Tibial nerve (tissue), 4 donors: Measurements from ENCODE around the gene CNTLN. TPM values are rescaled to one million over a fixed set of nuclear protein-coding genes. Genes with fewer than 3 reads are reported as not detected.

Source experiments
- DNase-seq, 2 donors: peaks; one replicate each; pipeline ENCODE4 v3.0.0-alpha.2; 2019; ENCODE audit warnings: low spot score in 2 of 2
- H3K27ac ChIP-seq, 4 donors: fragments of 200-600 bp; sonication (generic) in 3 of 4; one replicate each; pipeline ENCODE4 v1.5.1; 2017 to 2019; ENCODE audit warnings: mild to moderate bottlenecking in 1 of 4
- H3K27me3 ChIP-seq, 2 donors: fragments of 200-600 bp; sonication (generic) in 1 of 2; one replicate each; pipeline versions ENCODE4 v1.5.1 to v1.6.0; 2017 to 2019
- H3K36me3 ChIP-seq, 3 donors: fragments of 200-600 bp; sonication (generic); one replicate each; pipeline ENCODE4 v1.5.1; 2018 to 2019
- H3K4me1 ChIP-seq, 4 donors: fragments of 200-600 bp; sonication (generic) in 3 of 4; one replicate each; pipeline ENCODE4 v1.5.1; 2017 to 2019
- H3K4me3 ChIP-seq, 4 donors: fragments of 200-600 bp; sonication (generic) in 3 of 4; one replicate each; pipeline ENCODE4 v1.5.1; 2017 to 2019; ENCODE audit warnings: mild to moderate bottlenecking in 1 of 4, moderate library complexity in 1 of 4
- H3K9me3 ChIP-seq, 4 donors: fragments of 200-600 bp; sonication (generic) in 3 of 4; one replicate each; pipeline ENCODE4 v1.5.1; 2017 to 2019
- CTCF ChIP-seq, 5 experiments: fragments of 200-600 bp in 3 of 5; fragments of 450-650 bp in 2 of 5; sonication (generic) in 3 of 5; IDR thresholded peaks; one replicate each; pipeline ENCODE4 v1.5.1; 2016 to 2019; ENCODE audit warnings: antibody characterized with exemption in 5 of 5, mild to moderate bottlenecking in 3 of 5, moderate library complexity in 2 of 5
- EP300 ChIP-seq, 2 donors: sonication (generic); formaldehyde crosslinking; IDR thresholded peaks; one replicate each; pipeline ENCODE4 v1.6.1; 2017; ENCODE audit warnings: antibody characterized with exemption in 2 of 2, mild to moderate bottlenecking in 1 of 2
- POLR2A ChIP-seq, 2 donors: fragments of 450-650 bp; IDR thresholded peaks; one replicate each; pipeline ENCODE4 v1.6.1; 2017; ENCODE audit warnings: antibody characterized with exemption in 2 of 2, mild to moderate bottlenecking in 2 of 2, moderate library complexity in 2 of 2
- WGBS, 2 donors: methylation state at CpG; one replicate each; pipeline ENCODE4 v1.1.5; 2018; 5-methylcytosine and 5-hydroxymethylcytosine counted together
- total RNA-seq, 4 donors: library from RNA; depleted of rRNA; stranded (reverse); fragments of >200 nt; gene quantifications; one replicate each; pipeline ENCODE4 v1.1.0, GENCODE V29; 2016

CNTLN gene
- total RNA-seq, 4 donors from 2014 or later, result 29.7 to 38.1 (median 34.0) TPM

GRCh38 chr9:17120203-17120602 is 14.6 kb upstream of the CNTLN start:
- TF ChIP-seq POLR2A (IDR thresholded peaks at IDR 0.05) (no peak), CTCF (IDR thresholded peaks at IDR 0.05) (no peak), EP300 (IDR thresholded peaks at IDR 0.05) (no peak)
- Histone ChIP-seq H3K4me3 (no peak overlapping the region), H3K36me3 (no peaks in the 10 kb centered on the region), H3K4me1 (no peaks in the 10 kb centered on the region), H3K9me3 (no peaks in the 10 kb centered on the region), H3K27ac (no peak overlapping the region), H3K27me3 (no peaks in the 10 kb centered on the region)
- WGBS, 2 donors, result 86 to 89% methylated on average over 1 of the region's 1 CpG
- no peak for DNase-seq

GRCh38 chr9:17121264-17121663 is 13.6 kb upstream of the CNTLN start:
- Histone ChIP-seq H3K27ac (no peak overlapping the region), H3K27me3 (no peaks in the 10 kb centered on the region), H3K9me3 (no peaks in the 10 kb centered on the region), H3K4me1 (no peaks in the 10 kb centered on the region), H3K4me3 (no peak overlapping the region), H3K36me3 (no peaks in the 10 kb centered on the region)
- 68 to 74% methylated on average over 2 of the region's 2 CpGs for WGBS, 2 donors
- DNase-seq, result no peak
- no peak for TF ChIP-seq CTCF (IDR thresholded peaks at IDR 0.05)
- TF ChIP-seq EP300 (IDR thresholded peaks at IDR 0.05), result no peak
- TF ChIP-seq POLR2A (IDR thresholded peaks at IDR 0.05), result no peak

- WGBS, 2 donors, result 61 to 72% methylated on average over 4 of the region's 4 CpGs
These were observed 4.5 kb upstream of the CNTLN start for GRCh38 chr9:17130291-17130690.

GRCh38 chr9:17130725-17131124 is 4.1 kb upstream of the CNTLN start:
- Histone ChIP-seq H3K27ac (no peak overlapping the region), H3K4me1 (peaks cover 0 to 9% (median 0%) of the 10 kb centered on the region in 4 donors), H3K9me3 (no peaks in the 10 kb centered on the region), H3K36me3 (no peaks in the 10 kb centered on the region), H3K27me3 (no peaks in the 10 kb centered on the region), H3K4me3 (no peak overlapping the region)
- DNase-seq, result no peak
- TF ChIP-seq EP300 (IDR thresholded peaks at IDR 0.05), result no peak
- no peak for TF ChIP-seq POLR2A (IDR thresholded peaks at IDR 0.05)
- TF ChIP-seq CTCF (IDR thresholded peaks at IDR 0.05), result no peak
- 88 to 97% methylated on average over 2 of the region's 2 CpGs for WGBS, 2 donors

More at GRCh38 chr9:17130291-17130690, 4.5 kb upstream of the CNTLN start:
- no peaks in the 10 kb centered on the region for H3K36me3 ChIP-seq
- no peak overlapping the region for H3K4me3 ChIP-seq
- no peak overlapping the region for H3K27ac ChIP-seq
- peaks cover 0 to 9% (median 0%) of the 10 kb centered on the region in 4 donors for H3K4me1 ChIP-seq
- H3K27me3 ChIP-seq, result no peaks in the 10 kb centered on the region
- H3K9me3 ChIP-seq, result no peaks in the 10 kb centered on the region
- TF ChIP-seq POLR2A (IDR thresholded peaks at IDR 0.05) (no peak), EP300 (IDR thresholded peaks at IDR 0.05) (no peak), CTCF (IDR thresholded peaks at IDR 0.05) (no peak)
- no peak for DNase-seq

- WGBS, 2 donors, result 30 to 47% methylated on average over 2 of the region's 2 CpGs
- H3K9me3 ChIP-seq, result no peaks in the 10 kb centered on the region
- peaks cover 0 to 13% (median 0%) of the 10 kb centered on the region in 4 donors for H3K4me1 ChIP-seq
- DNase-seq, result no peak
- H3K27ac ChIP-seq, result no peak overlapping the region
- H3K27me3 ChIP-seq, result no peaks in the 10 kb centered on the region
- no peaks in the 10 kb centered on the region for H3K36me3 ChIP-seq
- no peak overlapping the region for H3K4me3 ChIP-seq
- TF ChIP-seq CTCF (IDR thresholded peaks at IDR 0.05), result no peak
- TF ChIP-seq EP300 (IDR thresholded peaks at IDR 0.05), result no peak
- no peak for TF ChIP-seq POLR2A (IDR thresholded peaks at IDR 0.05)
These were observed 3.3 kb upstream of the CNTLN start for GRCh38 chr9:17131494-17131893.
